ENCODE measurements around the gene CHIT1.
"Not testable (repeated sequence)": the region's sequence is repeated elsewhere in the genome, so short reads cannot be mapped to it uniquely, and the experiment has no call there.

The CHIT1 gene

DNA sequence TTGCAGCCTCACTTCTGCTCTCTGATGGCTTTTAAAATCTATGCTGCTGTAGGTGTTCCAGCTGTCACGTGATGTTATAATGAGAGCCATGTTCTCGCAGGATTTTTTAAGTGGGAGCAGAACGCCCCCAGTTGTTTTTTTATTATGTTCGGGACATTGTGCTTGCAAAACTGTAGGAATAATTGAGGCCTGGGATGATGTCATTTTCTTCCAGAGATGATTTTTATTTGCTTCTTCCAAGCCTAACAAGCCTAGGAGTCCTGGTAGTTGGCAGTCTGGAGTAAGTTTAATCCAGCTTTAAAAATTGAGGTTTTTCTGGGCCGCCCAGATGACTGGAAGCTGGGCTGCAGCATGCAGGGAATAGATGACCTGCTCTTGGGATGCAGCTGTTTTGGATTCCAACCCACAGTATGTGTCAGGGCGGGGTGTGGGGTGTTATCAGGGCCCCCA, 34.6 kb upstream of the CHIT1 start:
- DNase-seq = no peak

DNA sequence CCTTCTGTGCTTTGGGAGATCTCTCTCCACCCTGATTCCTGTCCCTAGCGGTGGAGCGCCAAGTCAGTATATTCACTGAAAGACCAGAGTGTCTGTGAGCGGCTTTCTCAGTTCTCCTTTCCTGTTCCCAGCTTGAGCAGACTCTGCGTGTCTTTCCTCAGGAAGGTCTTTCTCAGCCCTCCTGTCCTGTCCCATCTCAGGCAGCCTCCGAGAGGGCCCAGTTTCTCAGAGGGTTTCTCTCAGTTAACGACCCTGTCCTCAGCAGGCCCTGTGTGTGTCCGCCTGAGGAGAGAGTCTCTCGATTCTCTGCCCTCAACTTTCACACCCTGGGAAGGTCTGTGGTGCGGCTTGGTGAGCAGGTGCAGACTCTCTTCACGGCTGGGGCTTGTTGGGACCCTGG, 34.0 kb upstream of the CHIT1 start:
- DNase-seq = no peak

DNA sequence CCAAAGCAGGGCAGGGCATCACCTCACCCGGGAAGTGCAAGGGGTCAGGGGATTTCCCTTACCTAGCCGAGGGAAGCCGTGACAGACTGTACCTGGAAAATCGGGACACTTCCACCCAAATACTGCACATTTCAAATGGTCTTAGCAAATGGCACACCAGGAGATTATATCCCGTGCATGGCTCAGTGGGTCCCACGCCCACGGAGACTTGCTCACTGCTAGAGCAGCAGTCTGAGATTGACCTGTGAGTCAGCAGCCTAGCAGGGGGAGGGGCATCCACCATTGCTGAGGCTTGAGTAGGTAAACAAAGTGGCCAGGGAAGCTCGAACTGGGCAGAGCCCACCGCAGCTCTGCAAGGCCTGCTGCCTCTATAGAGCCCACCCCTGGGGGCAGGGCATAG, 27.2 kb upstream of the CHIT1 start:
- DNase-seq = not testable (repeated sequence)

DNA sequence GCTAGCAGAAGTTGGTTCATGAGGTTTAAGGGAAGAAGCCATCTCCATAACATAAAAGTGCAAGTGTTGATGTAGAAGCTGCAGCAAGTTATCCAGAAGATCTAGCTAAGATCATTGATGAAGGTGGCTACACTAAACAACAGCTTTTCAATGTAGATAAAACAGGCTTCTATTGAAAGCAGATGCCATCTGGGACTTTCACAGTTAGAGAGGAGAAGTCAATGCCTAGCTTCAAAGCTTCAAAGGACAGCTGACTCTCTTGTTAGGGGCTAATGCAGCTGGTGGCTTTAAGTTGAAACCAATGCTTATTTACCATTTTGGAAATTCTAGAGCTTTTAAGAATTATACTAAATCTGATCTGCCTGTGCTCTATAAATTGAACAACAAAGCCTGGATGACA, 25.3 kb upstream of the CHIT1 start:
- DNase-seq = not testable (repeated sequence)

DNA sequence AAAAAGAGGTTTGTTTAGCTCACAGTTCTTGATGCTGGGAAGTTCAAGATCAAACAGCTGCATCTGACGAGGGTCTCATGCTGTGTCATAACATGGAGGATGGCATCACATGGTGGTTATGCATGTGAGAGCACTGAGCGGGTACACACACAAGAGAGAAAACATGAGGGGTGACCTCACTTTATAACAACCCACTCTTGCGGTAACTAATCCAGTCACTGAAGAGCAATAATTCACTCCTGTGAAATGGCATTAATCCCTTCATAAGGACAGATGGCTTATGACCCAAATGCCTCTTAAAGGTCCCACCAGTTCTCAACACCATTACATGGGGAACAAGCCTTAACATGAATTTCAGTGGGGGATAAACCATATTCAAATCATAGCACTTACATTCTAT, 23.2 kb upstream of the CHIT1 start:
- peak; percentile 78 for DNase-seq

GRCh38 chr1:203251466-203251865, 22.0 kb upstream of the CHIT1 start:
- DNase-seq = no peak

- DNase-seq = no peak
Measured at GRCh38 chr1:203250911-203251310, 21.4 kb upstream of the CHIT1 start.

DNA sequence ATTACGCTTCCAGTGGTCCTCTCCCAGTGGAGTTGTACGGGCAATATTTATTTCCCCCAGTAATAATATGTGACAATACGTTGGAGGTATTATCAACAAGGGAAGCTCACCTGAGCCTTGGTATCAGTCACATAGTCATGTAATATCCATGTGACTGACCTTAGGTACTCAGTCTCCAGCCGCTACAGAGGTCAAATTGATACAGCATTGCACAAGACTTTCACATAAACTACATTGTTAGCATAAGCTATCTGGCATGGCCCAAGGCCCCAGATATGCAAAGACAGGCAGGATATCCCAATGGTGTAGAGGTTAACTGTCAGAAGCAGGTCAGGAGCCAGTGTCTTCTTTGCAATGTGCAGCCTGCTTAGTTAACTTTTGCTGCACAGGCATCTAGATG, 15.3 kb upstream of the CHIT1 start:
- DNase-seq = no peak

DNA sequence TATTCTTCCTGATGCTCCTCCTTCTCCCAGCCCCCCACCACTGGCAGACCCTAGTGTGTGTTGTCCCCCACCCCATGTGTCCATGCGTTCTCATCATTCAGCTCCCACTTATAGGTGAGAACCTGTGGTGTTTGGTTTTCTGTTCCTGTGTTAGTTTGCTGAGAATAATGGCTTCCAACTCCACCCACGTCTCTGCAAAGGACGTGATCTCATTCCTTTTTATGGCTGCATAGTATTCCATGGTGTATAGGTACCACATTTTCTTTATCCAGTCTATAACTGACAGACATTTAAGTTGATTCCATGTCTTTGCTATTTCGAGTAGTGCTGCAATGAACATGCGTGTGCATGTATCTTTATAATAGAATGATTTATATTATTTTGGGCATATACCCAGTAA, 12.2 kb upstream of the CHIT1 start:
- DNase-seq = not testable (repeated sequence)

DNA sequence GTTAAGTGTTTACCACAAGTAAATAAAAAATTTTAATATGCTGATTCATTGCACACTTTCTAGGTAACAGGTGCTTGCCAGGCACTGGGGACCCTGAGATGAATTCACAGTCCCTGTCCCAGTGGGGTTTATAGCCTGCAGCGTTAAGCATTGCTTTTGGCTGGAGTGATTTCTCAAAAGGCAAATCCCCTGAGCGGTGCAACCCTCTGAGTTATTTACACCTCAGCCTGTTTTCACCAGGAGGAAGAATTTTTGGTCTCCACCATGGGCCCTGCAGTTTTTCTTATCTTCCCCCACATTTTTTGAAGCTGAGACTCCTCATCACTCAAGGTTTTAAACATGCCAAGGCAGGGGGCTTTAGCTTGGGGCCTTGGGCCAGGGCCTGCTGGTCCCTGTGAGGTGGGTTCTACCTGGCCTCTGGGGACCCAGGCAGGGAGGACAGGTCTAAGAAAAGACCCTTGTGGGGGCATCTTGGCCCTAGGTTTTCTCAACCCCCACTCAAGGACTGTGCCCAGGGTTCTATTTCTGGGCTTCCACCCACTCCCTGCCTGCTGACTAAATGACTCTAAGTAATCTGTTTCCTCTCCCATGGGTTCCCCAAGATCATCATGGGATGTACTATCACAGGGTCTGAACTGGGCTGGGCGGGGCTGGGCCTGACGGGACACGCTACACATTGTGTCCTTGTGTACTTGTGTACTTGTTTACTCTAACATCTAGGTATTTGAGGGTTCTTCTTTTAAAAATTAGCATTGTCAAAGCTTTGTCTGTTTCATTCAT, 10.2 kb upstream of the CHIT1 start:
- DNase-seq = no peak

DNA sequence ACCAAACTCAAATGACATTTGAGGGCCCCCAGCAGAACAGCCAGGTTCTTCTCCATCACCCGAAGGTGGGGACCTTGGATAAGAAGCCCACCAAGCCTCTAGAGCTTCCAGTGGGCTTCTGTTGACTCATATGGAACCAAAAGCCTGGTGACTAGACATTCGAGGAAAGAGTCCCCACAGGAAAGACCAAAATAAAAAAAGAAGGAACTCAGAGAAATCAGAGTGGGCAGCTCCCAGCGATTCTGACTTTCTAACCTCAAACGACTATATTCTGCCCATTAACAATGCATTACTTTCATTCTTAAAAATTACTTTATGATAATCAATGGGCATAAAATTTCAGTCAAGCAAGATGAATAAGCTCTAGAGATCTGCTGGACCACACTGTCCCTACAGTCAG, 9.6 kb upstream of the CHIT1 start:
- DNase-seq = no peak

DNA sequence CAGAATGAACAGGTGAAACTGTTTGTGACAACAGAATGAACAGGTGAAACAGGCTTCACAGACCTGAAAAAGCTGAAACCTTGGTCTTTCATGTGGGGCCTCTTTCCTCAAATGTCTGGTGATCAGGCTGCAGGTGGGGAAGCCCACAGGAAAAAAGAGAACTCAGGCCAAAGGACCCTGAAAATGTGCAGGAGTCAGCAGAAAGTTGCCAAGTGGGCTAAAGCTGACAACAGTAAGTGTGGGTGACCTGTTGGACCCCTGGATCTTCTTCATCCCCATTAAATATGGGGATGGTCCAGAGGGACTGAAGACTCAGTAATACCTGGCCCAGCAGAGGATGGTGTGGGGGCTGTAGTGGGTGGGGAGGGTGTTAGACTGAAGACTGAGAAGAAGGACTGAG, 9.1 kb upstream of the CHIT1 start:
- DNase-seq = no peak

GRCh38 chr1:203234901-203235300, 5.4 kb upstream of the CHIT1 start:
- DNase-seq = not testable (repeated sequence)

- no peak for DNase-seq
Measured at GRCh38 chr1:203228670-203229069, 803 bp downstream of the CHIT1 start.

- DNase-seq = no peak
Measured at GRCh38 chr1:203227371-203228083, 1.9 kb downstream of the CHIT1 start.

DNA sequence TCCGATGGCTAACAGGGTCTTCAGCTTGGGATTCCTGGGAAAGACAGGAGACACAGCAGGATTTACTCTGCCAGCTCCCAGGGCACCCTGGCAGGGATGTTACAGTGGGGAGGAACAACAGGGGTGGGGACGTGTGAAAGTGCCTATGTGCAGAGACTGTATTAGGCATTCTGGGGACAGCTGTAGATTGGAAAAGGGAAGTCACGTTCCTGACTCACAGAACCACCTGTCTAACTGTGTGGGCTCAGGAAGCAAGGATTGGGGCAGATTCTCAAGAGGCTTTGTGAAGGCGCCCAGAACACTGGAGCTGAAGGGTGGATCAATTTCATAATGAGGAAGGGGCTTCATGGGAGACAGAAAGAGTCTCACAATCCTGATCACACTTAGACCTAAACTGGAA, 4.4 kb downstream of the CHIT1 start:
- DNase-seq = no peak

- DNase-seq = no peak
Measured at GRCh38 chr1:203223012-203223775, 6.3 kb downstream of the CHIT1 start.

GRCh38 chr1:203219934-203220333, 9.5 kb downstream of the CHIT1 start:
- no peak for DNase-seq

DNA sequence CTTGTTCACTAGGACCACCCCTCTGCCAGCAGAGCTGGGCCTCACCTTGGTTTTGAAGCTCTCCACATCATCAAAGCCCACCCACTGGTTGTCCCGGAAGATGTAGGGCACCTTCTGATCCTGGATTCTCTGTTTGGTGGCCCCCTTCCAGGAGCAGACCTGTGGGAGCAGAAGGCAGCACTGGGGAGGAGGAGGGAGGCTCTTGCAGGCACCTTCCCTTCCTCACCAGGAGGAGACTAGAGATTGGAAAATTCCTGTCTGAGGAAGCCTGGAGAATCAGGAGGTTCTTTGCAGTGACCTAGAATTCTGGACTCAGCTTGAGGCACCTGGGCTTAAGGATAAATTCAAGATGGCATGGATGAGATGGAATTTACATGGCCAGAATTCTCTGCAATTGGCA, 10.3 kb downstream of the CHIT1 start:
- DNase-seq = no peak

GRCh38 chr1:203217668-203218067, 11.8 kb downstream of the CHIT1 start:
- DNase-seq = no peak

- DNase-seq = peak; percentile 10
Measured at GRCh38 chr1:203217139-203217655, 12.3 kb downstream of the CHIT1 start.

DNA sequence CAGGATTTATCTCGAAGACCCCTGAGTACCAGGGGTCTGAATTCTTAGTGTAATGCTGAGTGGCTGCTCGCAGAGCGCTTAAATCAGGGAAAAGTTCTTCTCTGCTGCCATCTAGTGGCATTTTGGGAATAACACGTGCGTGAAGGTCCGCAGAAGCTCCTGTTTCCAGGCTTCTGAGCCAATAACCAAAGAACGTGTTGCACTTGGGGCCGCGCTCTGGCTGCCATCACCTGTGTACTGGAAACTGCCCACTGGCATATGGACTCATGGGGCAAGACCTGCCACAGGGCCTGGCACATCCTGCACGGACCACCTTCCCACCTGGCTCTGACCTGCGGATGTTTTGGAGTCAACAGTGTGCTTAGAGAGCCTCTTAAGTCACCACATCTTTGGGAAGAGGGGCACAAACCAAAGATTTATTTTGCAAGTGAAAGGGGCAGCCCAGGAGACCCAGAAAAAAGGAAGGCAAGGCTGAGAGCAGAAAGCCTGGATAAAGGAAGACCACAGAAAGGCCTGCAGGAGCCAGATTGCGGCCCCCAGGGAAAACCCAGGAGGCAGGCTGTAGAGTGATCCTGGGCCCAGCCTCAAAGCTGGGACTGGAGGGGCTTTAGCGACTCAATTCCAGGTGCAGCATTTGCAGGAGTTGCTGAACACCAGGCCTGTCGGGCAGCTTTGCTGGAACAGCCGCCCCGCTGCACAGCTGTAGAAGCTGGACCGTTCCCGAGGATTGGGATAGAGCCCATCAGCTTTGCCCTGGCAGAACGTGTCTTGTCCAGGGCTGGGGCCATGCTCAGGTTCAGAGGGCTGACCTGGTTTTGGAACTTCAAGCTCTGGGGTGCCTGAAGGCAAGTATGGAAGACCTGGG, 13.0 kb downstream of the CHIT1 start:
- peak; percentile 59 for DNase-seq

Measured in NCI-H2171 (cell line).